Fibroblast of skin of back (primary cell): ENCODE measurements around the gene COQ10B. TPM values are rescaled to one million over a fixed set of nuclear protein-coding genes. Genes with fewer than 3 reads are reported as not detected.
A peak's percentile ranks its signal among the peaks of the same experiment; 100 is the strongest.
"Not testable (repeated sequence)": the region's sequence is repeated elsewhere in the genome, so short reads cannot be mapped to it uniquely, and the experiment has no call there.

Experiments used
- DNase-seq: peaks from one replicate; pipeline ENCODE4 v3.0.0-alpha.2; 2013
- polyA plus RNA-seq, 2 experiments: library from polyadenylated mRNA; unstranded; fragments of 120-200 nt; gene quantifications; one replicate each; pipeline ENCODE4 v1.2.1, GENCODE V29; 2013; ENCODE audit not compliant: insufficient read length in 2 of 2

The COQ10B gene
- 26.9 TPM for polyA plus RNA-seq (2013, experiment 1 of 2; ENCODE audit: insufficient read length)
- 25.7 TPM for polyA plus RNA-seq (2013, experiment 2 of 2; ENCODE audit: insufficient read length)

GRCh38 chr2:197453123-197453913 is at the start of gene COQ10B:
COQ10B (plus strand) TSS chr2:197453552; CDS start chr2:197453561, 9 bp downstream.
- peak; percentile 99 for DNase-seq

DNA sequence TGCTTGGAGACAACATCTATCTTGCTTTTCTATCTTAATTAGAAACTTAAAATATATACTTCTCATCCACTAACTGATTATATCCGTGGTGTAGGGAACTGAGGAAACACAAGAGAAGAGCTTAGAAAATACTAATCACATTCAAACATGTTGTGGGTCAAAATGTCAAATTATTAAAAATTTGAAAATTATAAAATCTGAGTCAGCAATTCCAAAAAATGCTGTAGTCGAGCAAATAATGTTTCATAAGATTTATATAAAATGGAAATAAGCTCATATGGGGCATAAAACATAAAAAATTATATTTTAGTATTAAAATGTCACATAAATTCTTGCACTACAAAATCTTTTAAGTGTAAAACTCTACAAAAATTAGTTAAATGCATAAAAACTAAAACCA is 47.8 kb upstream of the COQ10B start:
- no peak for DNase-seq

- no peak for DNase-seq
Measured at GRCh38 chr2:197414039-197414438, 39.3 kb upstream of the COQ10B start.

DNA sequence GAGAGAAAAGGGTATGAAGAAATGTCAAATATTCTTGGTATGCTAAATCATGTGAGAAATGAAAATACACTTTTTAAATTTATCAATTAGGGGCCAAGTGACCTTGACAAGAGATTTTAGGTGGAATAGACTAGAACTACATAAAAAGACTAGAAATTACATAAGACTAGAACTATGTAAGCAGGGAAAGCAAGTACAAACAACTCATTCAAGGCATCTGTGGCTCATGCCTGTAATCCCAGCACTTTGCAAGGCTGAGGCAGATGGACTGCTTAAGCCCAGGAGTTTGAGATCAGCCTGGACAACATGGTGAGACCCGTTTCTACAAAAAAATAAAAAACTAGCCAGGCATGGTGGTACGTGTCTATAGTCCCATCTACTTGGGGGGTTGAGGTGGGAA is 38.8 kb upstream of the COQ10B start:
- DNase-seq = no peak

- no peak for DNase-seq
Measured at GRCh38 chr2:197416268-197416667, 37.1 kb upstream of the COQ10B start.

GRCh38 chr2:197419438-197419837 is 33.9 kb upstream of the COQ10B start:
- no peak for DNase-seq

- DNase-seq = no peak
Measured at GRCh38 chr2:197423307-197423706, 30.0 kb upstream of the COQ10B start.

DNA sequence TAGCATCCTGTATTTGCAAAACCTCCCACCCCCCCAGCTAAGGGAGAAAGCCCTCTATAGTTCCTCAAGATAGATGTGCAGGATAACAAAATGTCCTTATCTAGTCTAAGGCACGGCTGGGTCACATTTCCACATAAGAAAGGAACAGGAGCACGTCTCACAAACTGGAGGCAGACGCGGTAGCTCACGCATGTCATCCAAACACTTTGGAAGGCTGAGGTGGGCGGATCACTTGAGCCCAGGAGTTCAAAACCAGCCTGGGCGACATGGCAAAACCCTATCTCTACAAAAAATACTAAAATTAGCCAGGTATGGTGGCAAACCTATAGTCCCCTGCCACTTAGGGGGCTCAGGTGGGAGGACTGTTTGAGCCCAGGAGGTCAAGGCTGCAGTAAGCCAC is 27.8 kb upstream of the COQ10B start:
- DNase-seq = no peak

DNA sequence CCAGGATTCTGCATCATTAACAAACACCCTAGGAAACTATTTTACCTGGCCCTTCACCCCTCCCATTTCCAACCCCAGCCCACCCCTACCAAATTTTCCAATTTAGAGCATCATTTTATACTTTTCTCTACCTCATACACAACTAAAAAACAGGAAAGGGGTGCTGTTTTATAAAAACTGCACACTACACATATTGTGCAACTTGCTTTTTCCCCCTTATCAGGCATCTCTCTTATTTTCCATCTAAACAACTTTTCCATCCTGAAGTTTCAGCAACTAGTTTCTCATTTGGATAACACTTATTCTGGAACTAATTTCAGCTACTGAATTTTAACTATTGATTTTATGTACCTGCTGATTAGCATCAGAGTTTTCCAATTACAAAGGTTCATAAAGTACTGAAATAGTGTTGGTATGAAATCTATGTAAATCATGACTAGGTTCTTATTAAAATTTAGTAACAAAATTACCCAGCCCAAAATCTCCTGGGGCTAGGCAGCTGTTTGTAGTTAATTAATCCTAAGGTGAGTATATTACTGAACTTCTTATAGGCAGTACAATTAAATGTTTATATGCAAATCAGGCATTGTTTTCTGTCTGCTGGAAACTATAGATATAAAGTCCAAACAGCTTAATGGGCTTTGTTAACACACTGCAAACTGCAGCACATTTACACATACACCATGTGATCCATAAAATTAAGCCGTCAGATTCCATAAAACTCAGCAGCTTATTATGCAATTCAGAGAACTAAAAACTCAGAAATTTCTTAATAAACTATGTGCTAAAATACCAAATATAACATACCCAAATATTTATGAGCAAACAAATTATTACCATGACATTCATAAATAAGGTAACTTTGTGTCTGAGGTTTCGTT is 26.4 kb upstream of the COQ10B start:
- no peak for DNase-seq

DNA sequence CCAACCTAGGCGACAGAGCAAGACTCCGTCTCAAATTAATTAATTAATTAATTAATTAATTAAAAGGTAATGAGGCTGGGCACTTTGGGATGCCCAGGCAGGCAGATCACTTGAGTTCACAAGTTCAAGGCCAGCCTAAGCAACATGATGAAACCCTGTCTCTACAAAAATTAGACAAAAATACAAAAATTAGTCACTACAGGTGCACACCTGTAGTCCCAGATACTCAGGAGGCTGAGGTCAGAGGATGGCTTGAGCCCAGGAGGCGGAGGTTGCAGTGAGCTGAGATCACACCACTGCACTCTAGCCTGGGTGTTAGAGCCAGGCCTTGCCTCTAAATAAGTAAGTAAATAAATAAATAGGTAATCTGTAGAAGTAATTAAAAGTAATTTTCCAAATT is 25.4 kb upstream of the COQ10B start:
- DNase-seq = no peak

DNA sequence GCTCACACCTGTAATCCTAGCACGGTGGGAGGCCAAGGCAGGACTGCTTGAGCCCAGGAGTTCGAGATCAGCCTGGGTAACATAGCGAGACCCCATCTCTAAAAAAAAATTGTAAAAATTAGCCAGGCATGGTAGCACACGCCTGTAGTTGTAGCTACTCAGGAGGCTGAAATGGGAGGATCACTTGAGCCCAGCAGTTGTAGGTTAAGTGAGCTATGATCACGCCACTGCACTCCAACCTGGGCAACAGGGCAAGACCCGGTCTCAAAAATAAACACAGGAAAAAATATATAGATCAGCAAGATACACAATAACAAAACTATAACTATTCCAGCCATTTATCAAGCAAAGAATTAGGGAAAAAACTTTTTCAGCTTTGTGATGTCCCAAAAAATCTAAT is 21.5 kb upstream of the COQ10B start:
- DNase-seq = no peak

DNA sequence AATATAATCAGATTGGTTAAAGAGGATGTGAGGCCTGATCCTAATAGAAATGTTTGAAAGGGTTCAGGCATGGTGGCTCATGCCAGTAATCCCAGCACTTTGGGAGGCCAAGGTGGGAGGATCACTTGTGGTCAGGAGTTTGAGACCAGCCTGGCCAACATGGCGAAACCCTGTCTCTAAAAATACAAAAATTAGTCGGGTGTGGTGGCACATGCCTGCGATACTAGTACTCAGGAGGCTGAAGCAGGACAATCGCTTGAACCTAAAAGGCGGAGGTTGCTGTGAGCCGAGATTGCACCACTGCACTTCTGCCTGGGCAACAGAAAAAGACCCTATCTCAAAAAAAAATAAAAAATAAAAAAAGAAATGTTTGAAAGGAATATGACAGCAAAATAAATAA is 20.8 kb upstream of the COQ10B start:
- not testable (repeated sequence) for DNase-seq

DNA sequence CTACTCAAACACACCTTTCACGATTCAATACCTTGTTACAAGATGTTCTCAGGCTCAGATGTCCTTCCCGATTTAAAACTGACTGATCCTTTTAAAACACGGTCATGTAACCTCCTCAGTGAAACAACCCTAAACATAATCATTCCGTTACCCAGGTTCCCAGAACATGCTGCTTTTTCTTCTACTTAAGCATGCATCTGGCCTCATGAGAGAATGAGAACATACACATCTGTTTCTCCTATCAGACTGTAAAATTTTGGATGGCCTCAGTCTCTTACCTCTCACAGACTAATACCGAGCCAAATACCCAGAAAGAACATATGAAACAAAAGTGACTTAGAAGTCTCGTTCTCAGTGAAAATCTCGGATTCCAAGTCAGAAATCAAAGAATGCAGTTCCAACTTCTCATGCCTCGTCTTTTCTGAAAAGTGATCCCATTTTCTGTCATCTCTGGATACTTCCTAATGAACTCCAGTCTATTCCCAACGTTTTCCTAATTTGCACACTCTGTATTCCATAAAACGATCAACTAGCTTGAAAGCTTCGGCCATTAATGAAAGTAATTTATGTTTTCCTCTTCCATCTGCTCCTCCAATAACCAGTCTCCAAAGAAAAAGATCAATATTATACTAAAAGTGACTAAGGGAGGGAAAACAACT is 19.4 kb upstream of the COQ10B start:
- no peak for DNase-seq

GRCh38 chr2:197434541-197435513 is 18.5 kb upstream of the COQ10B start, which contains the start of gene SF3B1:
SF3B1 (minus strand) TSS chr2:197435028; CDS start chr2:197434999, 29 bp downstream.
- DNase-seq = peak; percentile 98

- no peak for DNase-seq
Measured at GRCh38 chr2:197435598-197436420, 17.5 kb upstream of the COQ10B start.

- no peak for DNase-seq
Measured at GRCh38 chr2:197437380-197437779, 16.0 kb upstream of the COQ10B start.

- DNase-seq = no peak
Measured at GRCh38 chr2:197442857-197443256, 10.5 kb upstream of the COQ10B start.

DNA sequence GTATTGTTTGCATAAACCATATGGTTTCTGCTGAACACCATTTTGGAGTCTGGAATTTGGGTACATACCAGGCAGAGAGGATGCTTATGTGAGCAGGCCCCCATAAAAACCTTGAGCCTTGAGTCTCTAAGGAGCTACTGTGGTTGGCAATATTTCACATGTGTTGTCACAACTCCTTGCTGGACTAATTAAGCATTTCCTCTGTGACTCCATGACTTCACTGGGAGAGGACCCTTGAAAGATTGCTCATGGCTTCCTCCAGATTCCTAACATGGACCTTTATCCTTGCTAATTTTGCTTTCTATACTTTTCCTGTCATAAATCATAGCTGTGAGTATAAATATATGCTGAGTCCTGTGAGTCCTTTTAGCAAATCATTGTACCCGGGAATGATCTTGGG is 7.6 kb upstream of the COQ10B start:
- peak; percentile 41 for DNase-seq

DNA sequence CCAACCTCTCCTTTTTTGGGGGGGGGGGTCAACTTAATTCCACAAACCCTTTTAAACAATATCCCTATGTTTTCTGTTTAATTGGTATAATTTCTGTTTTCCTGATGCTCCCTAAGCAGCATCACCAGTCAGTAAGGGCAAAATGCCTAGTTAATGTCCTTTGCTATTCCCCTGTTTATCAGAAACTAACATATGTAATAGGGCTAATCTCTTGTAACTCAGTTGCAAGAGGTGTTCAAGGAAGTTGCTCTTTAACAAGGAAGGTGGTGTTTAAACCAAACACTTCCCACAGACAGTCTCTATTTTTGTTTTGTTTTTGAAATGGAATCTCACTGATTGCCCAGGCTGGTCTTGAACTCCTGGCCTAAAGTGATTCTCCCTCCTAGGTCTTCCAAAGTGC is 6.5 kb upstream of the COQ10B start:
- no peak for DNase-seq

DNA sequence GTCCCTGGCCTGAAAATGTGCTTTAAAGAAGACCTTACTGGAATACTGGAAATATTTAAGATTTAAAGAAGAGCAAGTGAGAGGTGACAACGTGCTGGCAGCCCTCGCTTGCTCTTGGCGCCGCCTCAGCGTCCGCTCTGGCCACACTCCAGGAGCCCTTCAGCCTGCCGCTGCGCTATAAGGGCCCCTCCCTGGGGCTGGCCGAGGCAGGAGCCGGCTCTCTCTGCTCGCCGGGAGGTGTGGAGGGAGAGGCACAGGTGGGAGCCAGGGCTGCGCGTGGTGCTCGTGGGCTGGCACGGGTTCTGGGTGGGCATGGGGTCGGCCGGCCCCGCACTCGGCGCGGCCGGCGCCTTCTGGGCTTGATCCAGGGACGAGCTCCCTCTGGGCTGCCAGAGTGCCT is 2.9 kb upstream of the COQ10B start:
- DNase-seq = no peak

DNA sequence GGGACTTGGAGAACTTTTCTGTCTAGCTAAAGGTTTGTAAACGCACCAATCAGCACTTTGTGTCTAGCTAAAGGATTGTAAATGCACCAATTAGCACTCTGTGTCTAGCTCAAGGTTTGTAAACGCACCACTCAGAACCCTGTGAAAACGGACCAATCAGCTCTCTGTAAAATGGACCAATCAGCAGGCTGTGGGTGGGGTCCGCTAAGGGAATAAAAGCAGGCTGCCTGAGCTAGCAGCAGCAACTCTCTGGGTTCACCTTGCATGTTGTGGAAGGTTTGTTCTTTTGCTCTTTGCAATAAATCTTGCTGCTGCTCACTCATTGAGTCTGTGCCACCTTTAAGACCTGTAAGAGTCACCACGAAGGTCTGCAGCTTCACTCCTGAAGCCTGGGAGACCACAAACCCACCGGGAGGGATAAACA is 2.4 kb upstream of the COQ10B start:
- DNase-seq = not testable (repeated sequence)
